GM12875 (cell line): Measurements from ENCODE around the gene RIN1.

Experiments
- H3K4me3 ChIP-seq: one replicate; pipeline ENCODE4 v1.5.1; 2011; ENCODE audit warnings: low read depth, low read length, control low read depth
- CTCF ChIP-seq: IDR thresholded peaks from 2 replicates; pipeline ENCODE4 v1.5.1; 2011; ENCODE audit warnings: low read depth, mild to moderate bottlenecking, control low read depth, inconsistent platforms, low read length, moderate library complexity, borderline replicate concordance; ENCODE audit not compliant: insufficient read depth

RIN1 gene

GRCh38 chr11:66310324-66310723, 25.9 kb downstream of the RIN1 start:
- no peak for TF ChIP-seq CTCF
- no peak overlapping the region for H3K4me3 ChIP-seq

- no peak overlapping the region for H3K4me3 ChIP-seq
- no peak for TF ChIP-seq CTCF
Measured at GRCh38 chr11:66309475-66309874, 26.8 kb downstream of the RIN1 start.

GRCh38 chr11:66302656-66303055, 33.6 kb downstream of the RIN1 start:
- TF ChIP-seq CTCF, result no peak
- H3K4me3 ChIP-seq, result no peak overlapping the region

- TF ChIP-seq CTCF, result no peak
- no peak overlapping the region for H3K4me3 ChIP-seq
Measured at GRCh38 chr11:66299186-66299585, 37.0 kb downstream of the RIN1 start.

GRCh38 chr11:66297610-66298009, 38.6 kb downstream of the RIN1 start:
- TF ChIP-seq CTCF, result no peak
- H3K4me3 ChIP-seq, result no peak overlapping the region

- H3K4me3 ChIP-seq, result no peak overlapping the region
- TF ChIP-seq CTCF, result no peak
Measured at GRCh38 chr11:66294626-66295620, 41.3 kb downstream of the RIN1 start.
